Measurements from ENCODE around the gene LBR.

DNA sequence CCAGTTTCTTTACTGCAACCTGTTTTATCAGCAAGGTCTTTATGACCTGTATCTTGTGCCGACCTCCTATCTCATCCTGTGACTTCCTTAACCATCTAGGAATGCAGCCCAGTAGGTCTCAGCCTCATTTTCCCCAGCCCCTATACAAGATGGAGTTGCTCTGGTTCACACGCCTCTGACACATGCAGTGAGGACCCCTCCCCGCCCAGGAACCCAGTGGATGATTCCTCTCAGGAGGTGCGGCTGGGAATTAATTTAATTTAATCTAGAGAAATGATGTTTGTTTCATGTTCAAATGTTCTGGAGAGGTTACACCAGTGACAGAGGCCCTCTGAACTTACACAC is 39.0 kb upstream of the LBR start:
- no peak for TF ChIP-seq EZH2 (IDR thresholded peaks at IDR 0.05; ENCODE audit: borderline replicate concordance, low read length)
- TF ChIP-seq, protein P1, sequence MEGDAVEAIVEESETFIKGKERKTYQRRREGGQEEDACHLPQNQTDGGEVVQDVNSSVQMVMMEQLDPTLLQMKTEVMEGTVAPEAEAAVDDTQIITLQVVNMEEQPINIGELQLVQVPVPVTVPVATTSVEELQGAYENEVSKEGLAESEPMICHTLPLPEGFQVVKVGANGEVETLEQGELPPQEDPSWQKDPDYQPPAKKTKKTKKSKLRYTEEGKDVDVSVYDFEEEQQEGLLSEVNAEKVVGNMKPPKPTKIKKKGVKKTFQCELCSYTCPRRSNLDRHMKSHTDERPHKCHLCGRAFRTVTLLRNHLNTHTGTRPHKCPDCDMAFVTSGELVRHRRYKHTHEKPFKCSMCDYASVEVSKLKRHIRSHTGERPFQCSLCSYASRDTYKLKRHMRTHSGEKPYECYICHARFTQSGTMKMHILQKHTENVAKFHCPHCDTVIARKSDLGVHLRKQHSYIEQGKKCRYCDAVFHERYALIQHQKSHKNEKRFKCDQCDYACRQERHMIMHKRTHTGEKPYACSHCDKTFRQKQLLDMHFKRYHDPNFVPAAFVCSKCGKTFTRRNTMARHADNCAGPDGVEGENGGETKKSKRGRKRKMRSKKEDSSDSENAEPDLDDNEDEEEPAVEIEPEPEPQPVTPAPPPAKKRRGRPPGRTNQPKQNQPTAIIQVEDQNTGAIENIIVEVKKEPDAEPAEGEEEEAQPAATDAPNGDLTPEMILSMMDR (IDR thresholded peaks at IDR 0.05; ENCODE audit: low read length), result no peak

All from OCI-LY1 (cell line).